Mucosa of descending colon (tissue), 3 donors: ENCODE measurements around the gene PAEP. TPM values are rescaled to one million over a fixed set of nuclear protein-coding genes. Genes with fewer than 3 reads are reported as not detected.

Experiments used
- ATAC-seq: fragments of 200-7000 bp; cut with Tn5 transposase; one replicate; pipeline ENCODE4 v1.9.1; 2020; ENCODE audit warnings: mild to moderate bottlenecking, moderate library complexity
- DNase-seq, 3 donors: peaks; one replicate each; pipeline ENCODE4 v3.0.0-alpha.2; 2020
- H3K36me3 ChIP-seq: fragments of 200-600 bp; one replicate; pipeline ENCODE4 v1.8.0; 2021; ENCODE audit warnings: low read depth, mild to moderate bottlenecking
- H3K4me1 ChIP-seq: fragments of 200-600 bp; one replicate; pipeline ENCODE4 v1.8.0; 2021; ENCODE audit warnings: low read depth, mild to moderate bottlenecking
- H3K4me3 ChIP-seq: fragments of 200-600 bp; one replicate; pipeline ENCODE4 v1.8.0; 2021; ENCODE audit warnings: mild to moderate bottlenecking
- H3K9me3 ChIP-seq: fragments of 200-600 bp; one replicate; pipeline ENCODE4 v1.8.0; 2021; ENCODE audit warnings: mild to moderate bottlenecking
- intact Hi-C, 2 donors: fragments of 100-400 bp; cut with DNase I in 1 of 2; cut with micrococcal nuclease in 1 of 2; formaldehyde crosslinking; loops; one replicate each; pipeline versions ENCODE4 v1.11.0 to v1.11.1; 2022; cut with DNase I, micrococcal nuclease
- total RNA-seq, 3 donors: library from RNA; stranded (reverse); fragmentation: NEBNext Ultra II Directional in 2 of 3; extraction: Animal tissue kit (Norgen Biotek cat#: 25700) in 2 of 3; gene quantifications; one replicate each; pipeline versions ENCODE4 v1.2.1 to v1.2.4, GENCODE V29; 2021 to 2023
- TF ChIP-seq, protein P1 (sequence below): fragments of 200-600 bp; IDR thresholded peaks from one replicate; pipeline ENCODE4 v1.8.0; 2022; ENCODE audit warnings: antibody characterized with exemption, mild to moderate bottlenecking
- donor health status: DM: no; HTN: no; CAD: no; lungs with moderate emphysema.
- donor health status: DM: no; HTN: no; CAD: no.
- donor health status: DM: no; HTN: yes; CAD: no.

PAEP gene
- total RNA-seq, 3 donors from 2014 or later, result not detected

DNA sequence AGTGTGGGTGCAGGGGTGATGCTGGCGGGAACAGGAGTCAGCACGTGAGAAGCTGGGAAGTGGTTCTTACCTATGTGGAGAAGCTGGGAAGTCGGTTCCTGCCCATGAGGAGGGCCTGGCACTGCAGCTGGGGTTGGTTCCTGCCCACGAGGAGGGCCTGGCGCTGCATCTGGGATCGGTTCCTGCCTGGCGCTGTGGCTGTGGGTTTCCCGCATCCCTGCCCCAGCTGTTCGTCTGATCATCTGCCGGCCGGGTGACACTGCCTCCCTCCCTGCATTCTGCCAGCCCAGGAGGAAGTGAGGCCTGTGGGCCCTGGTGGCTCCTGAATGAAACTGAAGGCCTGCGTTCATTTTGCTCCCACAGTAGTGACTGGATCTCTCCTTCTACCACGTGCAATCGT lies 10.5 kb upstream of the PAEP start:
- H3K36me3 ChIP-seq, result no peaks in the 10 kb centered on the region
- TF ChIP-seq, protein P1, sequence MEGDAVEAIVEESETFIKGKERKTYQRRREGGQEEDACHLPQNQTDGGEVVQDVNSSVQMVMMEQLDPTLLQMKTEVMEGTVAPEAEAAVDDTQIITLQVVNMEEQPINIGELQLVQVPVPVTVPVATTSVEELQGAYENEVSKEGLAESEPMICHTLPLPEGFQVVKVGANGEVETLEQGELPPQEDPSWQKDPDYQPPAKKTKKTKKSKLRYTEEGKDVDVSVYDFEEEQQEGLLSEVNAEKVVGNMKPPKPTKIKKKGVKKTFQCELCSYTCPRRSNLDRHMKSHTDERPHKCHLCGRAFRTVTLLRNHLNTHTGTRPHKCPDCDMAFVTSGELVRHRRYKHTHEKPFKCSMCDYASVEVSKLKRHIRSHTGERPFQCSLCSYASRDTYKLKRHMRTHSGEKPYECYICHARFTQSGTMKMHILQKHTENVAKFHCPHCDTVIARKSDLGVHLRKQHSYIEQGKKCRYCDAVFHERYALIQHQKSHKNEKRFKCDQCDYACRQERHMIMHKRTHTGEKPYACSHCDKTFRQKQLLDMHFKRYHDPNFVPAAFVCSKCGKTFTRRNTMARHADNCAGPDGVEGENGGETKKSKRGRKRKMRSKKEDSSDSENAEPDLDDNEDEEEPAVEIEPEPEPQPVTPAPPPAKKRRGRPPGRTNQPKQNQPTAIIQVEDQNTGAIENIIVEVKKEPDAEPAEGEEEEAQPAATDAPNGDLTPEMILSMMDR, result no peak
- intact Hi-C loops, result no loop called here
- DNase-seq (no peak), ATAC-seq (no peak)
- H3K9me3 ChIP-seq, result no peaks in the 10 kb centered on the region
- no peak overlapping the region for H3K4me3 ChIP-seq
- H3K4me1 ChIP-seq, result no peaks in the 10 kb centered on the region

DNA sequence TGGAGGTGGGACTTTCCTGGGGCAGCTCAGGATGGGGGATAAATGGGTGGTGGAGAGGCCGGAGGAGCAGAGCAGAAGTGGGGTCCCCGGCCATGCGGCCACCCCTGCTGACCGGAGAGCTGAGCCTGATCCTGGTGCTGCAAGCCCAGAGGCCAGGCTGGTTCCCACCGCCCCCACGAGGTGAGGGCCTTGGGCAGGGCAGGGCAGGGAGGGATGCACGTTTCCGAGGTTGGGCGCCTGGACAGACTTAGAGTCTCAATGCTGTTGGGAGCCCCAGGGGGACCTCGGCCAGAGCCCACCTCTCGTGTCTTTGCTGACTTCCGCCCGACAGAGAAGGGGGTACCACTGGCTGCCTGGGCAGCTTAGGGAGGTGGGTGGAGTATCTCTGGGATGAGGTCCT lies 10.1 kb upstream of the PAEP start:
- DNase-seq, result no peak
- TF ChIP-seq, protein P1, result no peak
- intact Hi-C loops, result no loop called here
- H3K4me3 ChIP-seq, result no peak overlapping the region
- no peak for ATAC-seq
- no peaks in the 10 kb centered on the region for H3K9me3 ChIP-seq
- no peaks in the 10 kb centered on the region for H3K36me3 ChIP-seq
- no peaks in the 10 kb centered on the region for H3K4me1 ChIP-seq

DNA sequence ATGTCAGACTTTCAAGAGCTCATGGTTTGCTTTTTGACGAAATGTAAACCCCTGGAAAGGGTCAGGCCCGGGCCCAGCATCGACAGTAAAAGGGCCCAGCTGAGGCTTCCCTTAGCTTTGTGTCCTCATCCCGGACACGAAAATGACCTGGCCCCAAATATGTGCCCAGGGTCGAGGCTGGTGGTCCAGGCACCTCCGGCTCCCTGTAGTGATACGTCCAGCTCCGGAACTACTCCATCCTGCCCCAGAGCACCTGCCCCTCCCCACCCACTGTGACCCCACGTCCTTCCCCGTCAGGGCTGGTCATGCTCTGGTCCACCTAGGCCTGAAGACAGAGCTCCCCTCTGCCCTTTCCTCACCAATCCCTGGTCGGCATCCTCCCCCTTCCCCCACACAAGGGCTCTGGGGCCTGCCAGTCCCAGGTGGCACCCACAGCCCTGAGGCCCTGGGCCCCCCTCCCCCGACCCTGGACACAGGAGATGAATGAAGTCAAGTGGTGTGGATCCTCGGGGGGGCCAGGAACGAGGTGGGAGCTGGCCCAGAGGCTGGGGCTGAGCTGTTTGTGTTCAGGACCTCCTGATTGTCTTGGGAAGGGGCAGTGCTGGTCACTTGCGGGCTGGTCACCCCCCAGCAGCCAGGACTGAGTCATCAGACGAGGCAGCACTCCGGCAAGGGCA lies 9.4 kb upstream of the PAEP start:
- Histone ChIP-seq H3K4me1 (no peaks in the 10 kb centered on the region), H3K9me3 (no peaks in the 10 kb centered on the region), H3K4me3 (no peak overlapping the region), H3K36me3 (no peaks in the 10 kb centered on the region)
- ATAC-seq, result no peak
- intact Hi-C loops, result no loop called here
- no peak for DNase-seq
- TF ChIP-seq, protein P1, result no peak

DNA sequence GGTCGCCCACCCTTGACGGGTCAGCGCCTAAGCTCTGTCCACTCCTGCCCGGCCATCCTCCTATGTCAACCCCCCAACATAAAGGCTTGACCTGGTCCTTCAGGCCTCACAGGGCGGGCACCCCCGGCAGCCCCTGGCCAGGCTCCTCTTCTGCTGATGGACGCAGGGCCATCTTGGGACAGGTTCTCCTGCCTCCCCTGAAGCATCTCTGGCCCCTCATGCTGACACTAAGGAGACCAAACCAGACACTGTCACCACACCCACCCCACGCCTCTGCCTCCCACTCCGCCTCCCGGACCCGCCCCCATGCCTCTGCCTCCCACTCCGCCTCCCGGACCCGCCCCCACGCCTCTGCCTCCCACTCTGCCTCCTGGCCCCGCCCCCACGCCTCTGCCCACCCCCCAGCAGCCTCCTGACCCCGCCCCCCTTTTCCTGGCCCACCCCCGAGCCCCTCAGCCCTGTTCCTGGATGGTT lies 8.8 kb upstream of the PAEP start:
- ATAC-seq, result no peak
- Histone ChIP-seq H3K4me3 (no peak overlapping the region), H3K9me3 (no peaks in the 10 kb centered on the region), H3K36me3 (no peaks in the 10 kb centered on the region), H3K4me1 (no peaks in the 10 kb centered on the region)
- DNase-seq, result no peak
- intact Hi-C loops, result no loop called here
- TF ChIP-seq, protein P1, result no peak

DNA sequence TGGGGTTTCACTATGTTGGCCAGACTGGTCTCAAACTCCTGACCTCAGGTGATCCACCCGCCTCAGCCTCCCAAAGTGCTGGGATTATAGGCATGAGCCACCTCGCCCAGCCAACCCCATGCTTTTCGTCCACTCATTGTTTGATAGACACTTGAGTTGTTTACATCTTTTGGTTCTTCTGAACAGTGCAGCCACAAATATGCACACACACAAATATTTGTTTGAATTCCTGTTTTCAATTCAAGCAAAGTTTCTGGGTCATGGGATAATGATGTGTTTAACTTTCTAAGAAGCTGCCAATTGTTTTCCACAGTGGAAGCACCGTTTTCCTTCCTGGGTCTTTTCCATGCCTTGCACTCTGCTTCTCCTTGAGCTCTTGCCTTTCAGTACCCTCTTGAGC lies 6.8 kb upstream of the PAEP start:
- no peak for DNase-seq
- TF ChIP-seq, protein P1, result no peak
- intact Hi-C loops, result no loop called here

More for the DNA sequence above, 6.8 kb upstream of the PAEP start:
- H3K9me3 ChIP-seq, result no peaks in the 10 kb centered on the region
- no peak for ATAC-seq
- H3K4me3 ChIP-seq, result no peak overlapping the region
- no peaks in the 10 kb centered on the region for H3K36me3 ChIP-seq
- H3K4me1 ChIP-seq, result no peaks in the 10 kb centered on the region
